Measurements from ENCODE around the gene ZNRF4.

DNA sequence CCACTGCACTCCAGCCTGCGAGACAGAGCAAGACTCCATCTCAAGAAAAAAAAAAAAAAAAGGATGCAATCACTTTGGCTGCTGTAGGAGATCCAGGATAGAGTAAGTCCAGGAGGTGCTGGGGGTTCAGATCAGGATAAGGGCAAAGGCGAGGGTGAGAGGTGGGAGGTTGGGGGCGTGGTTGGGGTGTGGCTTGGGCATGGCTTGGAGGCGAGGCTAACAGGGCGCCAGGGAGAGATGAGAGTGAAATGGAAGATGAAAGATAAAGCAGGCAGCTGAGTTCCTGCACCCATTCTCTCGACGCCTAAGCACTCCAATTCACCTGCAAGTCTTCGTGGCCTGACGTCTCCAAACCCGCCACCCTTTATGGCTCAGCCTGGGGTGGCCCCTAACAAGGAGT lies 25.0 kb upstream of the ZNRF4 start:
- TF ChIP-seq, protein P1, sequence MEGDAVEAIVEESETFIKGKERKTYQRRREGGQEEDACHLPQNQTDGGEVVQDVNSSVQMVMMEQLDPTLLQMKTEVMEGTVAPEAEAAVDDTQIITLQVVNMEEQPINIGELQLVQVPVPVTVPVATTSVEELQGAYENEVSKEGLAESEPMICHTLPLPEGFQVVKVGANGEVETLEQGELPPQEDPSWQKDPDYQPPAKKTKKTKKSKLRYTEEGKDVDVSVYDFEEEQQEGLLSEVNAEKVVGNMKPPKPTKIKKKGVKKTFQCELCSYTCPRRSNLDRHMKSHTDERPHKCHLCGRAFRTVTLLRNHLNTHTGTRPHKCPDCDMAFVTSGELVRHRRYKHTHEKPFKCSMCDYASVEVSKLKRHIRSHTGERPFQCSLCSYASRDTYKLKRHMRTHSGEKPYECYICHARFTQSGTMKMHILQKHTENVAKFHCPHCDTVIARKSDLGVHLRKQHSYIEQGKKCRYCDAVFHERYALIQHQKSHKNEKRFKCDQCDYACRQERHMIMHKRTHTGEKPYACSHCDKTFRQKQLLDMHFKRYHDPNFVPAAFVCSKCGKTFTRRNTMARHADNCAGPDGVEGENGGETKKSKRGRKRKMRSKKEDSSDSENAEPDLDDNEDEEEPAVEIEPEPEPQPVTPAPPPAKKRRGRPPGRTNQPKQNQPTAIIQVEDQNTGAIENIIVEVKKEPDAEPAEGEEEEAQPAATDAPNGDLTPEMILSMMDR (IDR thresholded peaks at IDR 0.05) = no peak
- TF ChIP-seq POLR2A (IDR thresholded peaks at IDR 0.05) = no peak
